Right hindlimb (tissue), 1 donor: ENCODE data around the gene MT1E.

Experiments used
- DNase-seq: peaks from one replicate; pipeline ENCODE4 v3.0.0-alpha.2; 2018

Gene MT1E

DNA sequence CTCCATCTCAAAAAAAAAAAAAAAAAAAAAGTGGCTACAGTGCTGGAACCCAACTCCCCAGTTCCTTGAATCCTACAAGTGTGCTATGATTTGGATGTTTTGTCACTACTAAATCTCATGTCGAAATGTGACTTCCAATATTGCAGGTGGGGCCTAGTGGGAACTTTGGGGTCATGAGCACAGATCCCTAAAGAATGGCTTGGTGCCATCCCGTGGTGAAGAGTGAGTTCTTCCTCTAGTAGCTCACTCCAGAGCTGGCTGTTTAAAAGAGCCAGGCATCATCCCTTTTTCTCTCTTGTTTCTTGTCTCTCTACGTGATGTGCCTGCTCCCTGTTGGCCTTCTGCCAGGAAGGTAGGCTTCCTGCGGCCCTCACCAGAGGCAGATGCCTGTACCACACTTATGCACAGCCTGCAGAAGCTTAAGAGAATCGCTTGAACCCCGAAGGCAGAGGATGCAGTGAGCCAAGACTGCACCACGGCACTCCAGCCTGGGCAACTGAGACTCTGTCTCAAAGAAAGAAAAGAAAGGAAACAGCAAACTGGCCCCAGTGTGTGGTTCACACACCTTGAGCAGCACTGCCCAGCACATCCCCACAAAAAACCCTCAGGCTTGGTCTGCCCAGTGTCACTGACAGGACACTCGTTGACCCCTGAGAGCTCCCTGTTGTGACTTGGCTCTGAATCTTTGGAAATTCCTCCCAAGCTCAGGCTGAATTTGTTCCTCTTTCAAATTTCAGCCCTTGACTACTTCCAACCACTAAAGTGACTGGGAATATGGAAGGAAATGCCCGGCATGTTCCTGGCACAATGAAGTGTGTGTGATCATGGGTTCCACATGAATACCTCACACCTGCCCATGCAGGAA is 3.1 kb downstream of the MT1E start:
- DNase-seq, result no peak

DNA sequence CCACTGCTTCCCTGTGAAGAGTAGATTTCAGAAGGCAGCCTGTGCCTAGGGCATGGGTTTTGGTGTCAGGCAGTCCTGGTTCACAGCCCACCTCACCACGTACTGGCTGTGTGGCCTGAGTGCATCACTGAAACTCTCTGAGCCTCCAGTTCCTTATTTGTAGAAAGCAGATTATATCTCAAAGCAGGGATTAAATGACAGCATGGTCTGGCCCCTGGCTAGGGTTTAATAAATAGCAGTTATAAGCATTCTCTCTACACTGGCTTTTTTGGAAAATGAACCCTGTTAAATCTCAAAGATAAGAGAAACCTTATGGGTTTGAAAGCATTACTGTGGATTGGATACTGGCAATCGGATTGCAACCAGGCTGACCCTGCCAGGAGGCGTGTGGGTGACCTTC is 4.0 kb downstream of the MT1E start:
- no peak for DNase-seq

DNA sequence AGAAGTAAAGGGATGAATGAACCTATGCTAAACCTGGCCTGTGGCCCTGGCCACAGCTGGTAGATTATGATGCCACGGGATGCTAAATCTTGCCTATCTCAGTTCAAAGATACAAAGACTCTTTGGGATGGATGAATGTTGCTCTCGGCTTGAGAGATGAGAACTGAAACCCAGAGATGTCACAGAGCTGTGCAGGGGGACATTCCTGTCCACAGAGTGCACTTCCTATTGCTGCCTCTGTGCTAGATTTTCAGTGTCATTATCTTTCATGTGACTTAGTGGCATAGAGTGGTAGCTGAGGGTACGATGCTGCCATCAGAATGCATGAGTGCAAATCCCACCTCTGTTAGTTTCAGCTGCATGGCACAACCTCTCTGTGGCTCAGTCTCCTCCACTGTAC is 4.6 kb downstream of the MT1E start:
- no peak for DNase-seq

- no peak for DNase-seq
Observed at GRCh38 chr16:56631197-56631596, 5.6 kb downstream of the MT1E start.

GRCh38 chr16:56631832-56632155 is 6.2 kb downstream of the MT1E start:
- DNase-seq, result no peak

- DNase-seq, result no peak
Observed at GRCh38 chr16:56632156-56632847, 6.7 kb downstream of the MT1E start, which contains the start of gene MT1M. Gene MT1M, plus strand, starts transcription at chr16:56632659. Its CDS starts 73 bp downstream, at chr16:56632732.

DNA sequence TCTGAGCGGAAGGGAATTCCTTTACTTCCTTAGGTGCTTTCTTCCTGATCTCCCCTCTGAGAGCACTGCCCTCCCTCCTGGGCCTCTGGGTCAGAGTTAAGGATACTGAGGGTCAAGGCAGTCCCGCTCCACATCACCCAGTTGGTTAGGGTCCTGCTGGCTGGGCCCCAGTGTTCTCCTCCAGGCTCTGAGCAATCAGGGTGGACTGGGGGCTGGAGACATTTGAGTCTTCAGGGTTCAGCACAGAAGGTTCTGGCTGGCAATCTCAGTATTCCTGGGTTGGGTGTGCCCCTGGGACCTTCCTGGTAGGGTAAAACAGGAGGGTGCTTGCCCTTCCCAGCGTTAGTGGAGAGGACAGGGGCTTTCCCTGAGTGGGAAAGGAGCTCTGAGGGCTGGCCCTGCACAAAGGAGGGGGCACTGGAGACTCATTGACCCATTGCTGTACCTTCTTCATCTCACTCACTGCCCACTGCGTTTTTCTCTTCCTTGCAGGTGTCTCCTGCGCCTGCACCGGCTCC is 7.3 kb downstream of the MT1E start:
- no peak for DNase-seq

DNA sequence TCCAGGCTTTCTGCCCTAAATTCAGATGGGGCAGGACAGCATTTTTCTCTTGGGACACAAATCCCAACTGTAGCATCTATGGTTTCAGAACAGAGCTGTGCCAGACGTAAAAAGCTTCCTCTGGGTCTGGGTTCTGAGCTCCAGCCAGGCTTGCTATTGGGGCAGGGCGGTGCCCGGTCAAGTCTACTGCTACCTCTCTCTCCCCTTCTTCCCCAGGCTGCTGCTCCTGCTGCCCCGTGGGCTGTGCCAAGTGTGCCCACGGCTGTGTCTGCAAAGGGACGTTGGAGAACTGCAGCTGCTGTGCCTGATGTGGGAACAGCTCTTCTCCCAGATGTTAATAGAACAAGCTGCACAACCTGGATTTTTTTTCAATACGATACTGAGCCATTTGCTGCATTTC is 8.0 kb downstream of the MT1E start:
- DNase-seq, result no peak

- DNase-seq, result no peak
Observed at GRCh38 chr16:56634715-56635440, 9.3 kb downstream of the MT1E start.

DNA sequence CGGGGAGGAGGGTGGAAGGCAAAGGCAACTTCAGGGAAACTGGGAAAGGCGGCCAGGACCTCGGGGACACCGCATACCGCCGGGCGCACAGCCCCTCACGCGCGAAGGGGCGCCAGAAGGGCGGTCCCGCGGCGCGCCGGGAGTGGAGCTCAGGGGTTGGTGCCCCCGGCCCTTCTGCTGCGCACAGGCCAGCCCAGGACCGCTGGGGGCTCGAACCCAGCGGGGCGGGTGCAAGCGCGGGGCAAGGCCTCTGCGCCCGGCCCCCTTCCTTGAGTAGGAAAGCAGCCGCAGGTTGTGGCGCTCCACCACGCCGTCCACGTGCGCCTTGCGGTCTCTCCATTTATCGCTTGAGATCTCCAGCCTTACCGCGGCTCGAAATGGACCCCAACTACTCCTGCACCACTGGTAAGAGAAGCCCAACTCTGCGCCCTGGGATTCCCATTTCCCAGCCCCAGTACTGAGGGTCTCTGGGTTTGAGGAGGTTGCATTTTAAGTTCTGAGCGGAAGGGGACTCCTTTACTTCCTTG is 9.9 kb downstream of the MT1E start:
- DNase-seq, result no peak

DNA sequence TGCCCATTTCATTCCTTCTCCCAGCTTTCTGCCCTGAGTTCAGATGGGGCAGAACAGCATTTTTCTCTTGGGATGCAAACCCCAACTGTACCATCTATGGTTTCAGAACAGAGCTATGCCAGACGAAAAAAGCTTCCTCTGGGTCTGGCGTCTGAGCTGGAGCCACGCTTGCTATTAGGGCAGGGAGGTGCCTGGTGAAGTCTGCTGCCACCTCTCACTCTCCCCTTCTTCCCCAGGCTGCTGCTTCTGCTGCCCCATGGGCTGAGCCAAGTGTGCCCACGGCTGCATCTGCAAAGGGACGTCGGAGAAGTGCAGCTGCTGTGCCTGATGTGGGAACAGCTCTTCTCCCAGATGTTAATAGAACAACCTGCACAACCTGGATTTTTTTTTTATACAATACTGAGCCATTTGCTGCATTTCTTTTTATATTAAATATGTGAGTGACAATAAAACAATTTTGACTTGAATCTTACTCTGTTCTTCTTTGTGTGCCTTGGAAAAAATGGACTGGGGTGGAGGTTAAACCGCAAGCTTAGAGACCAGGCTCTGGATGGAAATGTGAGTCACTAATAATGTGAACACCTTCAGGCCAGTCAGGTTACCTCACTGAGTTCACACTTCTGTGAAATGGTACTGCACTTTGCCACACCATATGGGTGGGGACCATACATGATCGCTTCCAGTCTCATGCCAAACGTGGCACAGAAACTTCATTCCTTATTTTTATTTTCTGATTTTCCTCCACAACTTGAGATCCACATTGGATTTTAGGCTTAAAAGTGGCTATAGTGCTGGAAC is 11.2 kb downstream of the MT1E start:
- DNase-seq, result no peak

GRCh38 chr16:56637814-56638750 is 12.5 kb downstream of the MT1E start, which contains the start of gene MT1A:
Gene MT1A, plus strand, starts transcription at chr16:56638666. Its CDS starts 73 bp downstream, at chr16:56638739.
- peak; percentile 62 for DNase-seq

GRCh38 chr16:56639045-56639444 is 13.5 kb downstream of the MT1E start:
- no peak for DNase-seq

DNA sequence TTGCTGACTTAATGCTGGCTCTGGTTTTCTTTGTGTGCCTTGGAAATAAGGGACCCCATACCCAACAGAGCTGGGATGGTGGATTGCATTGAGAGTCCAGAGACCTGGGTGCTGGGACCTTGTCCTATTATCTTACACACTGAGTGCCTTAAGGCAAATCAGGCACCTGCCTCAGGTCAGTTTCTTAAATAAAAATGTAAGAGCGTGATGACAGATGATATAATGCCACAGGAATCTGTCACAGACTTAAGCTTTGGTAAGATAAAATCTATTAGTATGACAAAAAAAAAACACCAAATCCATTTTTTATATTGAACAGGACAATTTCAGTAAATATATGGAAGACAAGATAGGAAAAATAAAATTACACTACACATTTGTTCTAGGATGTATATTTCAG is 14.5 kb downstream of the MT1E start:
- DNase-seq, result no peak

GRCh38 chr16:56641166-56641565 is 15.6 kb downstream of the MT1E start:
- DNase-seq, result no peak

GRCh38 chr16:56643080-56643778 is 17.6 kb downstream of the MT1E start:
- no peak for DNase-seq

- no peak for DNase-seq
Observed at GRCh38 chr16:56643833-56644232, 18.3 kb downstream of the MT1E start.

GRCh38 chr16:56645311-56645710 is 19.7 kb downstream of the MT1E start:
- DNase-seq, result no peak

GRCh38 chr16:56645838-56646237 is 20.3 kb downstream of the MT1E start:
- no peak for DNase-seq
